Ishikawa (cell line): ENCODE measurements around the gene MPND.

ENCODE experiments used
- CEBPB ChIP-seq: IDR thresholded peaks from 2 replicates; pipeline ENCODE4 v1.6.1; 2012
- CREB1 ChIP-seq: IDR thresholded peaks from 2 replicates; pipeline ENCODE4 v1.6.1; 2012; ENCODE audit warnings: low read depth
- EGR1 ChIP-seq: IDR thresholded peaks from 2 replicates; pipeline ENCODE4 v1.6.1; 2012
- EP300 ChIP-seq: IDR thresholded peaks from 2 replicates; pipeline ENCODE4 v1.6.1; 2012; ENCODE audit warnings: borderline replicate concordance
- FOXM1 ChIP-seq: IDR thresholded peaks from 2 replicates; pipeline ENCODE4 v1.6.1; 2012; ENCODE audit warnings: low read depth, borderline replicate concordance
- MAX ChIP-seq: IDR thresholded peaks from 2 replicates; pipeline ENCODE4 v1.6.1; 2012
- NFIC ChIP-seq: IDR thresholded peaks from 2 replicates; pipeline ENCODE4 v1.6.1; 2012
- RAD21 ChIP-seq: IDR thresholded peaks from 2 replicates; pipeline ENCODE4 v1.6.1; 2012; ENCODE audit warnings: low read depth
- TAF1 ChIP-seq: IDR thresholded peaks from 2 replicates; pipeline ENCODE4 v1.6.1; 2012; ENCODE audit warnings: low read depth, mild to moderate bottlenecking
- TCF12 ChIP-seq: IDR thresholded peaks from 2 replicates; pipeline ENCODE4 v1.6.1; 2012; ENCODE audit warnings: low read depth
- TEAD4 ChIP-seq: IDR thresholded peaks from 2 replicates; pipeline ENCODE4 v1.6.1; 2012
- USF1 ChIP-seq: IDR thresholded peaks from 2 replicates; pipeline ENCODE4 v1.6.1; 2012
- YY1 ChIP-seq: IDR thresholded peaks from 2 replicates; pipeline ENCODE4 v1.6.1; 2012; ENCODE audit warnings: low read depth
- ZBTB7A ChIP-seq: IDR thresholded peaks from 2 replicates; pipeline ENCODE4 v1.6.1; 2012; ENCODE audit warnings: low read depth
- TF ChIP-seq, protein P1 (sequence below): IDR thresholded peaks from 2 replicates; pipeline ENCODE4 v1.6.1; 2012; ENCODE audit warnings: low read depth, mild to moderate bottlenecking

MPND gene

DNA sequence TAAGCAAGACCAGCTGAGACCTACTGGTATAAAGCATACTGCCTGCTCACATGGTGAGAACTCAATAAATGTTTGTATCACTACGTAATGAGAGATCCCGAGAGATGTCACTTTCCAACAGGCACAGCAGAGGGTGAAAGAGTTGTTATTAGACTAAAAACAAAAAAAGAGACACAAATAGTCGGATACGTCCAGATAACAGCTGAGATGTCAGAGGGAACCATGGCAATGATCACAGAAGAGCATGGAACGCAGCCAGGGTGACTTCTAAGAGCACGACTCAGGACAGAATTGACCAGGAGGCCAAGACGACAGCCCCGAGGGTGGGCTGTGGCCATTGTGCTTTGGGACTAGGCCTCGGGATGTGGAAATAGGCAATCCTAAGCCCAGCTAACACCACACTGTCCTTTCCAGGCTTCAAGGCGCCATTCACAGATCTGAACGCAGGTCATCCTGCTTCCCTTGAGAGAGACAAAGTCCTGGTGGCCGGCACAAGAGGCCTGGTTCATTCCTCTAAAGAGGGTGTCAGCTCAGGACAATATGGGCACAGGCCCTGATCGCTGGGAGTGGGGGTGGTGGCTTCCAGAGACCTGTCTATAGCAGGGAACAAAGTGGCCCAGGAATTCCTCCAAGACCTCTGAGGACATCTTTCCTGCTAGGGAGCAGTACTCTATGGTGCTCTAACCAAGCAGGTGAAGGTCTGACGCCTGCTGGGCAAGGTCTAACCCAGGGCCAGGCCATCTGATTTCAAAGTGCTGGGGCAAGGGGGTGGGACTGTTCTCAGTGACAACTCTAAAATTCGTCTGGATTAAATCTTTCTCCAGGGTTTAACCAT, 53.8 kb downstream of the MPND start:
- TF ChIP-seq TCF12 (no peak), FOXM1 (no peak), TEAD4 (no peak), TAF1 (no peak), CREB1 (no peak), EGR1 (no peak), ZBTB7A (no peak), NFIC (no peak), CEBPB (no peak), MAX (no peak), USF1 (no peak), RAD21 (no peak), EP300 (no peak)
- TF ChIP-seq, protein P1, sequence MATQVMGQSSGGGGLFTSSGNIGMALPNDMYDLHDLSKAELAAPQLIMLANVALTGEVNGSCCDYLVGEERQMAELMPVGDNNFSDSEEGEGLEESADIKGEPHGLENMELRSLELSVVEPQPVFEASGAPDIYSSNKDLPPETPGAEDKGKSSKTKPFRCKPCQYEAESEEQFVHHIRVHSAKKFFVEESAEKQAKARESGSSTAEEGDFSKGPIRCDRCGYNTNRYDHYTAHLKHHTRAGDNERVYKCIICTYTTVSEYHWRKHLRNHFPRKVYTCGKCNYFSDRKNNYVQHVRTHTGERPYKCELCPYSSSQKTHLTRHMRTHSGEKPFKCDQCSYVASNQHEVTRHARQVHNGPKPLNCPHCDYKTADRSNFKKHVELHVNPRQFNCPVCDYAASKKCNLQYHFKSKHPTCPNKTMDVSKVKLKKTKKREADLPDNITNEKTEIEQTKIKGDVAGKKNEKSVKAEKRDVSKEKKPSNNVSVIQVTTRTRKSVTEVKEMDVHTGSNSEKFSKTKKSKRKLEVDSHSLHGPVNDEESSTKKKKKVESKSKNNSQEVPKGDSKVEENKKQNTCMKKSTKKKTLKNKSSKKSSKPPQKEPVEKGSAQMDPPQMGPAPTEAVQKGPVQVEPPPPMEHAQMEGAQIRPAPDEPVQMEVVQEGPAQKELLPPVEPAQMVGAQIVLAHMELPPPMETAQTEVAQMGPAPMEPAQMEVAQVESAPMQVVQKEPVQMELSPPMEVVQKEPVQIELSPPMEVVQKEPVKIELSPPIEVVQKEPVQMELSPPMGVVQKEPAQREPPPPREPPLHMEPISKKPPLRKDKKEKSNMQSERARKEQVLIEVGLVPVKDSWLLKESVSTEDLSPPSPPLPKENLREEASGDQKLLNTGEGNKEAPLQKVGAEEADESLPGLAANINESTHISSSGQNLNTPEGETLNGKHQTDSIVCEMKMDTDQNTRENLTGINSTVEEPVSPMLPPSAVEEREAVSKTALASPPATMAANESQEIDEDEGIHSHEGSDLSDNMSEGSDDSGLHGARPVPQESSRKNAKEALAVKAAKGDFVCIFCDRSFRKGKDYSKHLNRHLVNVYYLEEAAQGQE = no peak

DNA sequence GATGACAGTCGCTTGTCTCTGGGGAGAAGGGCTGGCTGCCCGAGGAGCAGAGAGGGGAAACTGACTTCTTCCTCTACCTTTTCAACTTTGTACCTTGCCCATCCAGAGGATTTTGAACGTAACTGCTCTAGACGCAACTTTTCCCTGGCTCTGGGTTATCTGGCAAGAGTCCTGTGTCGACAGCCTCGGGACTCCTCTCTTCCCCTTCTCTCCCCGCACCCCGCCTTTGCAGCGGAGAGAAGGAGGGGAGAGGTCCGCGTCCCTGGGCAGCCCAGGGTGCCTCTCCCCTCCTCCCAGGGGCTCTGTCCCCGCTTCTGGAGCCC, 56.4 kb downstream of the MPND start:
- TF ChIP-seq CREB1 (no peak), YY1 (no peak; the same call in 1 of the 2 replicates), CEBPB (no peak), TAF1 (no peak), EGR1 (no peak), USF1 (no peak)
- TF ChIP-seq, protein P1 = no peak

DNA sequence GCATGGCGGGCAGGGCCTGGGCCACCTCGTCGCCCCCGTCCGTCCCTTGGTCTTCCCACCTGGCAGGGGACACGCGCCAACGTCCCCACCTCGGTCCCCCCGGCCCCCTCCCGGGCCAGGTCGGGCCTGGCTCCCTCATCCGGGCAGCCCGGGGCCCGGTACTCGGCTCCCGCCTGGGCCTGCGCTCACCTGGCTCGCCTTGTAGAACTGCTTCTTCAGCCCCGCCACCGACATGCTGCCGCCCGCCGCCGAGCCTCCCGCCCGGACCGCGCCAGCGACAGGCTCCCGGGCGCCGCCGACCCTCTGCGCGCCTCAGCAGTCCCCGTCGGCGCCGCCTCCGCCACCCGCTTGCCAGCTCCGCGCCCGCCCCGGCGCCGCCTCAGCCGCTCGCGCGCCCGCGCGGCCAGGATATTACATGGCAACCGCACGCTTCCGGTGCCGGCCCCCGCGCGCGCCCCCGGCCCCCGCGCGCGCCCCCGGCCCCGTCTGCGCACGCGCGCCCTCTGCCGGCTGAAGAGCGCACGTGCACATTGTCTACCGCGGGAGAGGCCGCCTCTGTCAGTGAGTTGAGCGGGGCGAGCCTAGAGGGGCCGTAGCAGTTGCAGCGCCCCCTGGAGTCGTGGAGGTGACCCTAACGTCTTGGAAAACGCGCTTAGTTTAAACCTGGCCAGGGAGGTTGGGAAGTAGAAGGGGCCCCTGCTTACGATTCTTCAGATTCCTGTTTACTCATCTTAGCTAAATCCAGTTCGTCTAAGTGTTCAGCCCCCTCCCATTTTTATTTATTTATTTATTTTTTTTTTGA, 57.0 kb downstream of the MPND start, which contains the start of gene SH3GL1:
Gene SH3GL1 (minus strand): TSS at position 413 of the 802 bp plus-strand sequence. CDS start 179 bp downstream, at position 234.
- TF ChIP-seq TEAD4 = peak; percentile 38; the same call in 1 of the 2 replicates
- TF ChIP-seq CEBPB = no peak
- 0 out of 2 replicates have a peak, but pooled peaks have one; percentile 4 for TF ChIP-seq TAF1
- TF ChIP-seq MAX = peak; percentile 83
- peak; percentile 66 for TF ChIP-seq USF1
- peak; percentile 38; the same call in 1 of the 2 replicates for TF ChIP-seq EP300
- no peak for TF ChIP-seq CREB1
- peak; percentile 61 for TF ChIP-seq RAD21
- TF ChIP-seq TCF12 = 0 out of 2 replicates have a peak, but pooled peaks have one; percentile 17

GRCh38 chr19:4401769-4402170, 58.4 kb downstream of the MPND start:
- TF ChIP-seq TEAD4 (no peak), USF1 (no peak), ZBTB7A (no peak), TAF1 (no peak), YY1 (no peak), EP300 (no peak), MAX (no peak), CREB1 (no peak)
